Measurements from ENCODE around the gene CIT.

The CIT gene

GRCh38 chr12:119744900-119745606 lies 132.1 kb downstream of the CIT start:
- TF ChIP-seq SIN3A (IDR thresholded peaks at IDR 0.05; ENCODE audit: borderline replicate concordance, insufficient read depth, low read length) = no peak
- no peak for TF ChIP-seq FOXP2 (optimal IDR thresholded peaks at IDR 0.05; ENCODE audit: borderline replicate concordance, extremely low read depth, extremely low read length, insufficient read depth)
- TF ChIP-seq TAF1 (IDR thresholded peaks at IDR 0.05; ENCODE audit: borderline replicate concordance, insufficient read depth, low read length) = no peak
- no peak for TF ChIP-seq POLR2AphosphoS5 (IDR thresholded peaks at IDR 0.05; ENCODE audit: low read depth, low read length)
- TF ChIP-seq REST (IDR thresholded peaks at IDR 0.05; ENCODE audit: insufficient read depth in 1 of 2, low read depth in 2 of 2, low read length in 2 of 2) = no peak

GRCh38 chr12:119742700-119743099 lies 134.4 kb downstream of the CIT start:
- no peak for TF ChIP-seq SIN3A (IDR thresholded peaks at IDR 0.05; ENCODE audit: borderline replicate concordance, insufficient read depth, low read length)
- no peak for TF ChIP-seq POLR2AphosphoS5 (IDR thresholded peaks at IDR 0.05; ENCODE audit: low read depth, low read length)
- no peak for TF ChIP-seq TAF1 (IDR thresholded peaks at IDR 0.05; ENCODE audit: borderline replicate concordance, insufficient read depth, low read length)
- TF ChIP-seq REST (IDR thresholded peaks at IDR 0.05; ENCODE audit: insufficient read depth in 1 of 2, low read depth in 2 of 2, low read length in 2 of 2) = no peak
- no peak for TF ChIP-seq FOXP2 (optimal IDR thresholded peaks at IDR 0.05; ENCODE audit: borderline replicate concordance, extremely low read depth, extremely low read length, insufficient read depth)

- no peak for TF ChIP-seq FOXP2 (optimal IDR thresholded peaks at IDR 0.05; ENCODE audit: borderline replicate concordance, extremely low read depth, extremely low read length, insufficient read depth)
- no peak for TF ChIP-seq TAF1 (IDR thresholded peaks at IDR 0.05; ENCODE audit: borderline replicate concordance, insufficient read depth, low read length)
- TF ChIP-seq REST (IDR thresholded peaks at IDR 0.05; ENCODE audit: insufficient read depth in 1 of 2, low read depth in 2 of 2, low read length in 2 of 2) = no peak
- no peak for TF ChIP-seq SIN3A (IDR thresholded peaks at IDR 0.05; ENCODE audit: borderline replicate concordance, insufficient read depth, low read length)
Measured at GRCh38 chr12:119740830-119741229, 136.3 kb downstream of the CIT start.

- no peak for TF ChIP-seq REST (IDR thresholded peaks at IDR 0.05; ENCODE audit: insufficient read depth in 1 of 2, low read depth in 2 of 2, low read length in 2 of 2)
- no peak for TF ChIP-seq TAF1 (IDR thresholded peaks at IDR 0.05; ENCODE audit: borderline replicate concordance, insufficient read depth, low read length)
- no peak for TF ChIP-seq FOXP2 (optimal IDR thresholded peaks at IDR 0.05; ENCODE audit: borderline replicate concordance, extremely low read depth, extremely low read length, insufficient read depth)
- TF ChIP-seq SIN3A (IDR thresholded peaks at IDR 0.05; ENCODE audit: borderline replicate concordance, insufficient read depth, low read length) = no peak
- TF ChIP-seq POLR2AphosphoS5 (IDR thresholded peaks at IDR 0.05; ENCODE audit: low read depth, low read length) = no peak
Measured at GRCh38 chr12:119735079-119735478, 142.0 kb downstream of the CIT start.
